GM19455 (cell line): ENCODE results near the gene TPCN1.

ENCODE experiments used
- ATAC-seq: cut with Tn5 transposase; IDR thresholded peaks from one replicate; pipeline ENCODE4 v1.9.1; 2021; ENCODE audit not compliant: unreplicated experiment

The TPCN1 gene

DNA sequence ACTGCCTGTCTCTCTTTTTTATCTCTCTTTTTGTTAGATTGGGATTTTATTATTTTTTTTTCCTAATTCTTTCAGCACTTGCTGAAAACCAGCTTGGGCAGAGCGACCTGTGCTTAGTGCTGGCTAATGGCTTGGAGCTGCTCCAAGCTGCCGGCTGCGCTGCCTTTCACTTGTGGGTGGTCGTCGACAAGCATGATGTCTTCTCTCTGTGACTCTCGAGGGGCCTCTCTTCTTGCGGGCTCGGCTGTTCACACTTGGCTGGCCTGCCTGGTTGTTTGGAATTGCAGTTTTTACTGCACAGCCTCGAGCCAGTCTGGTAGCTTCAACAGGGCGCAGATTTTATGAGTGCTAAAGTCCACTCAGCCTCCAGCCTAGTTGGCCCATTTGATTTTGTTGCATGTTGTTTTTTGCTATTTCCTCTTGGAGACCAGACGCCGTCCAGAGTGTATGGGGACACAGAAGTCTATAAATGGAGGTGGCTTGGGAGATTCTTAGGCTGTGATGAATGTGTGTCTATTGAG is 18.6 kb downstream of the TPCN1 start:
- no peak for ATAC-seq

DNA sequence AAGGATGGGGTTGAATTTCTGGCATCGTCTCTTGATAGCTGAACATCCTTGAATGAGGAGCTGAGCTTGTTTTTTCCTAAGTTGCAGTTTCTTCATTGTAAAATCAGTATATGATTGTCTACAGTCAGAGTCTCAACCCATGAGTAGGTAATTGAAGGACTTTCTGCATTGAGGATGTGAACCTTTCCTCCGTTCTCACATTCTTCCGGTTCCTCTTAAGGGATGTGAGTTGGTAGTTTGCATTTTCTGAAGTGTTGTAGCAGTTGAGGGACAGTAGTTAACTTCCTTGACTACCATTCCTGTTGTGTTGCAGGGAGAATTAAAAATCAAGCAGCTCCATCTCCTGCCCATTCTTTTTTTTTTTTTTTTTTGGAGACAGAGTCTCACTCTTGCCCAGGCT is 19.1 kb downstream of the TPCN1 start:
- no peak for ATAC-seq

DNA sequence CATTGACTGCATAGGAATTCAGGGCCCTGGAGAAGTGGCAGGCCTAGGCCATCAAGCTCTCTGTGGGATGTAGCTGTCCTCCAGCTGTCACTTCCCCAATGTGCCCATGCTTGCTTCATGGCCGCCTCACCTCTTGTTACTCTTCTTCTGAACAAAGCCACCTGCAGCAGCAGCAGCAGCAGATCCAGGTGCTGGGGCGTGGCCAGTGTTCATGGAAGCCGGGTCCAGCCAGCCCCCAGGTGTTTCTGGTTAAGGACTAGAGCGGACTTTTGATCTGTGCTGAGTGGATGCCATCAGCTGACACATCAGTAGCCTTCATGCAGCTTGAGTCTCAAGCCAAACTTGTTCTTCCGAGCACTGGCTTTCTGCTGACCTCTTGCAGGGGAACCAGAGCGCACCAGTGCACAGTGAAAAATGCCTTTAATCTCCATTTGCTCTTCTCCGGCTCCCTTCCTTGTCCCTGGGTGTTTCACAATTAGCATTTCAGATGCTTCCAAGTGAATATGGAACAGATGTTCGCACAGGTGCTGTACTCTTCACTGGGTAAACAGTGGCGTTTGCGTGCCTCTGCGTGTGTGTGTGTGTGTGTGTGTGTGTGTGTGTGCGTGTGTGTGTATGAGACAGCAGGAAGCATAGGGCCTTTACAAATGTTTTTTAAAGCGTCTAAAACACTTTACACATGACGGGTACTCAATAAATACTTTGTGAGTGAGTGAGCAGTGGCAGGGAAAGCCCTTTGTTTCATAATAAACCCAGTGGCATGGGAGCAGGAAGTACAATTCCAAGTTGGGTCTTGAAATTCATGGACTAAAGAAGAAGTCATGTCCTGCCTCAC is 20.1 kb downstream of the TPCN1 start:
- no peak for ATAC-seq

DNA sequence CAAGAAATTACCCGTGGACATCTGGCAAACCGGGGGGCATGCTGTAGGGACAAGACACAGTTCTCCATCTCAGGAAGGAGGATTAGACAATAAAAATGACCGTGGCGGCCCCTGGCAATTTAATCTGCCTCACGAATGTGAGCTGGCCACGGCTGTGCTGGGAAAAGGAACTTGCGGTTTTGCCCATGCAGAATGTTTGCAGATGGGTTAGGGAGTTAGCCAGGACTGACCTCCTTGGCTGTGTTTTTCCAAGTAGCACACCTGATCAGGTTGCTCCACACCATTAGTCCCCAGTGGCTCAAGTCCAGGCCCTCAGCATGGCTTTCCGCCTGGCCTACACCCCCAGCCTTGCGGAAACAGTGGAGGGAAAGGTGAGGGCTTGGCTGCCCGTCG is 20.8 kb downstream of the TPCN1 start:
- ATAC-seq, result no peak

DNA sequence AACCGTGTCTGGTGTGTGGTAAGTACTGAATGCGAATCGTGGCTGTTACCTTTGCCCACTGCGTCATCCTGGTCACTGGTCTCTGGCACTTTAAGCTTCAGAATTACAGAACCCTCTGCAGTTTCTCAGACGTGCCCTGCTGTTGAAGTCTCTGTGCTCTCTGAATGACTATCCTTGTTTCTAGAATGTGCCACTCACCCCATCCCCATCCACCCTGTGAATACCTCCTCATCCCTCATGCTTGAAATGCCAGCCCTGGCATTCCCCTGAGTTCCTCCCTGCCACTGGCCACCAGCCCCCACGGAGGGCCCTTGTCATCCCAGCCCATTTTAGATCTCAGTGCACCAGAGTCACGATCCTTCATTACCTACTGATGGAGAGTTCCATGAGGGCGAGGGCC is 21.3 kb downstream of the TPCN1 start:
- no peak for ATAC-seq

DNA sequence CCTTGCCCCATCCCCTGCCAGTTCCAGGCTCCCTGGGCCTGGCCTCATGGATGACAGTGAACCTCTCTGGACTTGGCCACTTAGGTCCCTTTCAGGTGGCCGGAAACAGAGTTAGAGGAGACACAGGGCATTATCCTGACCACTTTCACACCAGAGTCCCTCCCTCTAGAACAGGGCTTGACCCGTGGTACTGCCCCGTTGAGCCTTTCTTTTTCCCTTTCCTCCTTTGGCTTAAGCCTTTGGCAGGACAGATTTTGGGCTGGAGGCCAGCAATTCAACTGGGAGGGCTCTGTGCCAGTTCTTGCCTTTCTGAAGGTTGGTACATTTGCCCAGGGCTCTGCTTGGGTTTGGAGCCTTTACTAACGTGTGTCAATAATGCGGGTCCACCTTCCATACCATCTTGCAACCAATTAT is 22.8 kb downstream of the TPCN1 start:
- no peak for ATAC-seq

DNA sequence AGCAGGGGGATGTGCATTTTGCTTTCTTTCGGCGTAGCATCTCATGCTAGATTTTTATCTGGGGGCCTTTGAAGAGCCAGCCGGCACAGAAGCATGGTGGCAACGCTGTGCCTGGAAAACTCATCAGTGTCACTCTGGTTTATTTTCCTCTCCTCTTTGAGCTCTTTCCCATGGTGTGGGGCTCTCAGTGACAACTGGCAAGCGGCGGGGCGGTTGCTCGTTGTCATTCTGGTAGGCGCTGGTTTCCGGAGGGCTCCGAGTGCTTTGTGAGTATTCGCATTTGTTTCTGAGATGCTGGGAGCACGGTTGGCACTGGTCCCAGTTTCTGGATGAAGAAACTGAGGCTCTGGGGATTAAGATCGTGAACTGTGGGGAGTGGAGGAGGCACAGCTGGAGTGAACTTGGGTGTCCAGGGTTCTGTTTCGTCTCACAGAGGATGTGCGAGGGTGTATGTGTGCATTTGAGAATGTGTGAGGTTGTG is 23.3 kb downstream of the TPCN1 start:
- ATAC-seq, result no peak

DNA sequence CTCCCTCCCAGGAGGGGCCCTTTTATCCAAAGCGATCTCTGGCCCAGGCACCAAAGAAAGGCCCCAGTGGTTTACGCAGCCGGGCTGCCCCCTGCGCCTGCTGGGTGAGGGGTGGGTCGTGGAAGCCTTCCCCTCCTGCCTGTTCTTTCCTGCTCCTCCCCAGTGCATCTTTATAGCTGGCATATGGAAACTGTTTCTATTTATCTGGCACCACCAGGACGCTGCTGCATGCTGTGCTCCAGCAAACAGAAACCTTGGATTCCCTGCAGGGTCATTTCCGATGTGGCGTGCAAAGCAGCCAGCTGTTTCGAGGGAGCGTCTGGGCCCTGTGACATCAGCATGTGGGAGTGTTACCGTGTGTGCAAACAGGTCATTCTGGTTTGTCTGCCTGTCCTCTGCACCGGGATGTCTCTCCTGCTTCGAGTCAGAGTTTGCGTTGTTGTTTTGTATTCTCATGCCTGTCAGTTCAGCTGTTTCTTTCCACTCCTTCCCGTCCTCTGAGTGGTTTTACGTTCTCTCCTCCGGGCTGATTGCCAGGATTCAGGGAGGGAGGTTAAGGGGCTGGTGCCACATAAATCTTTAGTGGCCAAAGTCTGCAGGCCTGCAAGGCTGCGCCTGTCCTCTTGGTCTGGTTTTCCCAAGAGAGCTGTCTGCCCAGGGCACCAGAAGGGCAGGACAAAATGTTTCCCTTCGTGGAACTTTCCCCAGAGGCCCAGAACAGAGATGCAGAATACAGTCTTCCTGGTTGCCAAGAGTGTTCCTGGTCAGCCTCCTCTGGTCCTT is 24.6 kb downstream of the TPCN1 start:
- ATAC-seq, result no peak

DNA sequence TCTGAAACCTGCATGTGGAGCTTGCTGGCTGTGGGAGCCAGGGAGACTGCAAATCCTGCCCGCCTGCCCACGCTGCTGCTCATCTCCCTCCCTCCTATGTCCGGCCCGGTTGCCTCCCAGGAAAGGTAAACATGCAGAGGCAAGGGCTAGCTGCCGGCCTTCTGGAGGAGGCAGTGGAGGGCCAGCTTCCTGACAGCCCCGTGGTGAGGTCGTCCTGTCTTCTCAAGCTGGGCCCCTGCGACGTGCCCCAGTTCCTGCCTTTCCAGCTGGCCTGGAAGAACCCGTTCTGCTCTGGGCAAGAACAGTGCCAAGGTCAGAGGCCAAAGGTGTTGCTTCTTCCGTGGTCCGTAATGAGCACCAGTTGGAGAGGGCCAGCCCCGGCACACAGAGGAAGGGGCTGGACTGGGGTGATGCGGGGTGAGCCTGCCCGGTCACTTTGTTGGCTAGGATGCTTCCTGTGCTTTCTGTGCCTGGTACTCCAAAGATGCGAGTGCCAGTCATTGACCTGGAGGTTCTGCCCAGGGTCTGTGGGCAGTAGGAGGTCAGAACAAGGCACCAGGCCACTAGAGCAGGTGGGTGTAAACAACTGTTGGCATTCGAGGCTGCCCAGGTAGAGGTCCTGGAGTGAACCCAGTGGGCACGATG is 25.3 kb downstream of the TPCN1 start:
- no peak for ATAC-seq

DNA sequence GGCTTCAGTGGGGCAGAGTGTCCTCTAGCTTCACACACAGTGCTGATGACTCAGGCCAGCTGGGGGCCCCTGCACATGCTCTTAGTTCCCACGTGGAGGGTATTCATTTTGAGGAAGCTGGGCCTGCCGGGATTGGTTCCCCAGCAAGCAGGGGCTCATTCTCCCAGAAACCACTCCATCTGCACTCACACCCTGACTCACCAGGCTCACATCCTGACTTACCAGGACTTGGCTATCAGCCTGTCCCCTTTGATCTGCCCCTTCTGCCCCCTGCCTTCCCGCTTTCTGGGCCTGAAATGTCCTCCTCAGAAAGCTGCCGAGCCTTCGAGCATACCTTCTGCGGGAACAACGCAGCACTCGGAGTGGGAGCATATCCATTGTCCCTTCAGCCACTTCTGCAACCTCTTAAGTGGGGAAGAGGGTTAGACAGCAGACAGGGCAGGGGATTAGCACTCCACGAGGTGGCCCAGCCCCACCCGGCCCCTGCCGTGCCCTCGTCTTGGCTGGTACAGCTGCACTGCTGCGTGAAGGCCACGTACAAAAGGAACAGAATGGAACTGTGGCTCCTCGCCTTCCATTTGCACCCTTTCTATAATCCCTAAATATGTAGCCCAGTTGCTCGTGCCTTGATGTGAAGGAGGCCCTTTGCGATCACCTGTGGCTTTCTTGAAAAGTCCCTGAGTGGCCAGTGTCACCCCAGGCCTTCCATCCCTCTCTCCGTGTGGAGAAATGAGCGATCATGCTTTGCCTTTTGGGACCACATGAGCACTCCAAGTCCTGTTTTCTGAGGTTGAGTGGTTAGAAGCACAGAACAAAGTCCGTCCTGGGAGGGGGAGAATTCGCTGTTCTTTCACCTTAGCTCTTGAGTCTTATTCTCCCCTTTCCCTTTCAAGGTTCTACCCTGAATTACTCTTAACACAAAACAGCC is 26.1 kb downstream of the TPCN1 start:
- ATAC-seq, result no peak

DNA sequence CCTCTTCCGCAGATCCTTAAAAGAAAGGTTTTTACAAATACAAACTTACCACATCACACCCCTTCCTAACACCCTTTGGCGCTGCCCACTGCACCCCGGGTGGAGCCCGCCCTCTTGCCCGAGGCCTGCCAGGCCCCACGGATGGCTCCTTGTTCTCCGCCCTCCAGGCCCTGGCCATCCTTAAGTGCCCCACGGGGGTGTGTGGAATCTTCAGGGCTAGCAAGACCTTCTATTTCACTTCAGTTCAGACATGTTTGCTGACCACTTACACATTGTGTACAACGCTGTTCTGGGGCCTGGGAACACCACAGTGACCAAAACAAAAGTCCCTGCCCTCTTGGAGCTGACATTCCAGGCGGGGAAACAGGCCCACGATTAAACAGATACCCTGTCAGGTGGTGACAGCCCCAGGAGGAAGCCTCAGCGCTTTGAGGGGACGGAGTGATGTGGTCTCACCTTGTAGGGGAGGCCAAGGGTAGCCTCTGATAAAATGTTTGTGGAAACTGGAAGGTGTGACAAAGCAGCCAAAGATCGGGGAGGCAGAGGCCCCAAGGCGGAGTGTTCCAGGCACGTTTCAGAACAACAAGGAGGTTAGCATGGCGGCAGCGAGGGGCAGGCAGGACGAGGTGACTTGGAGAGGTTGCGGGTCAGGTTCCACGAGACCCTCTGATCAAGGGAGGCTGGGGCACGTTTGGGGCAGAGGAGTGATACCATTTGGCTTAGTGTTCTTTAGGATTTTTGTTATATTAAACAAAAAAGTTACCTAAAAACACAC is 27.0 kb downstream of the TPCN1 start:
- no peak for ATAC-seq

DNA sequence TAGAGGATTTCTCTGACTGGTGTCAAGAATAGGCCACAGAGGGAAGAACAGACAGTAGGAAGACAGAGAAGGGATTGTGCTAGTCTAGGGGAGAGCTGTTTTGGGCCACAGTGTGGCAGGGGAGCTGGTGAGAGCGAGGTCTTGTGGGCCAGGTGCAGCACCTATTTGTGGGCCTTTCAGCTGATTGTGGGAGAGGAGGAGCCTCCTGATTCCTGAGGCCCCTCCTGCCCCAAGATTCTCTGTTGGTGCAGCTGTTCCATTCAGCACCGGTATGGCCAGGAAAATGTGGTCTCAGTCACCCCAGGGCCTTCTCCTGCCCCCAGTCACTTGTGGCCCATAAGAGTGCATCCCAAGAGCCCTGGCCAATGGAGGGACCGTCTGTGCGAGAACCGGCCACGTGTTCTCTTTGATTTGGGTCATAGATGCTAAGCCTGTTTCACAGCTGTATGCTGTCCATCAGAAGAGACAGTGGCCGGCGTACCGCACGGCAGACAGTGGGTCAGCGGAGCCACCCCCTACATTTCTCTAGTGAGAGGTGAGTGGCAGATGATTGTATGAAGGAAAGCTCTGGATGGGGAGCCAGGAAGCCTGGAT is 27.7 kb downstream of the TPCN1 start:
- ATAC-seq, result no peak

DNA sequence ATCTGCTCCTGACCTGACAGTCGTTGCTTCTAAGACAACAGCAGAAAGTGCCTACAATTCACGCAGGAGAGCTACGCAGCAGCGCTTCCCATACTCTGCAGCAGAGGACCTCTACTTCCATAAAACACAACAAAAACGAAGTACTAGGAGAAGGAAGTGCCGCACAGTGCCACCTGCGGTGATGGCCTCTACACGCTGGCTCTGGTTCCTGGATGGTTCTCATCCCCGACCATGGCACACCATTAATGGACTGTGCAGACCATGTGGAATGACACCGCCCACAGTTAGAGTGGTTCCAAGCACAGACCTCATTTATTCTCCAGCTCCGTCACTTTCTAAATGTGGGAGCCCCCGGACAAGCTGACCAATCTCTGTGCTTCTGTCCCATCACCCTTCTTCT is 28.3 kb downstream of the TPCN1 start:
- ATAC-seq, result no peak

DNA sequence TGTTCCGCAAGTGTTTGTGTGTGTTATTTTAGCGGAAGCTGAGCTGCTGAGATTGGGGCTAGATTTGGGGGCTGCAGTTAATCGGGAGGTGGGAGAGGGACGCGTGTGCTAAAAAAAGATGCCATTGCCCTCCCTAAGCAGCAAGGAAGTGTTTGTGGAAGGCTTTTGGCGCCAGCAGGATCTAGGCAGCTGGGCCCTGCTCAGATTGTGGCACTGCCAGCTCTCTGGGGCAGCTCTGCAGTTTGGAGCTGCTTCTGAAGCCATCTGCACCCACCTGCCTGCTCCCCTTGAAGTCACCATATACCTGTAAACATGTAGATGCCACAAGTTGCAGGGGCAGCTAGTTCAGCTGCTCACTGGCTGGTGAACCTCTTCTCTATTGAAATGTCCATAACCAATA is 28.8 kb downstream of the TPCN1 start:
- ATAC-seq, result no peak

DNA sequence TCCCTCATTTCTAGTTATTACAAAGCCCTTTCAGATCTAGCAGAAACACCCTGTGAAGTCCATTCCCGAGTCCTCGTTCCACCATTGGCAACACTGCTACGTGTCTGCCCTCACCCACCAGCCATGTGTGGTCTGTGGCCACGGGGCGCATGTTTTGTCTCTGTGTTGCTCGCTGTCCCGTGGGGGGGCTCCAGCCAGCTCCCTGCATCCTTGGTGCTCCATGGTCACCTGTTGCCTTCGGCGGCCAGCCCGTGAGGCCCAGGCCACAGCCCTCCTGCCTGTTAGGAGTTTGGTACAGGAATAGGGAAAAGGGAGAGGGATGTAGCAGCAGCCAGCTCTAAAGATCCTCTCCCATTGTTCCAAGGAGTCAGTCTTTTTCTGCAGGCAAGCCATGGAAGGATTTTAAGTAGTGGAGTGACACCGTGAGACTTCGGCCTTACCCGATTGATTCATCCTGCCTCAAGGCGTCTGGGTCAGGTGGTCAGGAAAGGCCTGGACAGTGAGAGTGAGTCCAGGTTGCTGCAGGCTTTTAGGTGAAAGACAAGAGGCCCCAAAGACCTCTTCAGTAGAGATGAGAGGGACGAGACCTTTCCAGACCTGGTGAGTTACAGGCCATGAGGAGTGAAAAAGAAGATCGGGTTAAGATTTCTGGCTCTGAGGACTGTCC is 30.3 kb downstream of the TPCN1 start:
- no peak for ATAC-seq

DNA sequence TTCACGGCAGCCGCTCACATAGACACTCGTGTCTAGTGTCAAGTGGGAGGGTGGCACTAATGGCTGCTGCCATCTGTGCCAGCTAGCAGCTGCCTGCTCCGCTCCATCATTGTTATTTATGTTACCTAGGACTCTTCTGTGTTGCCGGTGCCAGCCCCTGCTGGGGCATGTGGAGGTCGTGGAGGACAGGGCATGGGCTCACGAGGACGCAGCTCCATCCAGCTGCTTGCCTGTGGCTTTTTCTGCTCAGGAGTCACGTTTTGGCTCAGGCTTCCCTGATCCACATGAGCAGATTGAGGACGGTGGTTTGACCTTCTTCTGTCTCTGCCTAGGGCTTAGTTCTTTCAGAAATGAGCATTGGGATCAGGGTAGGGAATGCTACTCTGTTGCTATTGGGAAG is 31.2 kb downstream of the TPCN1 start:
- ATAC-seq, result no peak

DNA sequence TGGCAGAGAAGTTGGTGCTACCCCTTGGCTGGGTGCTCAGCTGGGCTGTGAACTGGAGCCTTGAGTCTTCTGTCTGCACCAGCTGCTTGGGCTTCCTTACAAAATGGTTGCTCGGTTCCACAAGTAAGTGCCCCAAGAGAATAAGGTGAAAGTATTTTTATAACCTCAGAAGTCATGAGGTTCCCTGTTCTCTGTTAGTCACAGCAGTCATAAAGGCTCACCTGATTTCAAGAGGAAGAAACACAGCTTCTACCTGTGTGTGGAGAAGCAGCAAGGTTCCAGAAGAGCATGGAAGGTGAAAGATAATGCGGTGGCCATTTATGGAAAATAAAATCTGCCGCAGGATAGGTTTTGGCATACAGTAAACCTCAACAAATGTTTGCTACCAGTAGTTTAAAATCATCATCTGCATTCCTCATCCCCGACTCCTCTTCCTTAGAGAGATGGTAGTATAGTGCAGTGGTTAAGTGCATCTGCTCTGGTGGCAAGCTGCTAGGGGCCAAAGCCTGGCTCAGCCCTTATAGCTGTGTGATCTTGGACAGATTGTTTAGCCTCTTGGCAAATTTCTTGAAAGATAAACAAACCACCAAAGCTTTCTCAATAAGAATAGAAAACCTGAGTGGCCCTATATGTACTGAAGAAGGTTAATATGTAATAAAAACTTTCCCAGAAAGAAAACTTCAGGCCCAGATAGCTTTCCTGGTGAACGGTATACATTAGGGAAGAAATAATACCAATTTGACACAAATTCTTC is 32.4 kb downstream of the TPCN1 start:
- no peak for ATAC-seq

DNA sequence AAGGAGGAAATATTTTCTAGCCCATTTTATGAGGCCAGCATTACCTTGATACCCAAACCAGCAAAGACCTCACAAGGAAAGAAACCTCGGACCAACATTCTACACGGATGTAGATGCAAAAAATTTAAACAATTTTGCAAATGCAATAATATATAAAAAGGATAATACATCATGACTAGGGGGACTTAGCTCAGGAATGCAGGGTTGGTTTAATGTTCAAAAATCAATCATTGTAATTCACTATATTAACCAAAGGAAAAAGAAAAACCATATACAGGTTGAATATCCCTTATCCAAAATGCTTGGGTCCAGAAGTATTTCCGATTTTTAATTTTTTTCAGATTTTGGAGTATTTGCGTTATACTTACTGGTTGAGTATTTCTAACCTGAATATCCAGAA is 33.0 kb downstream of the TPCN1 start:
- ATAC-seq, result no peak
